Testis (tissue), 3 donors: ENCODE measurements around the gene CNTN6. TPM values are rescaled to one million over a fixed set of nuclear protein-coding genes. Genes with fewer than 3 reads are reported as not detected.

ENCODE experiments used
- DNase-seq: peaks from one replicate; pipeline ENCODE4 v3.0.0-alpha.2; 2019
- H3K27ac ChIP-seq, 2 donors: fragments of 200-600 bp; sonication (generic); one replicate each; pipeline ENCODE4 v1.5.1; 2019
- H3K27me3 ChIP-seq: fragments of 200-600 bp; sonication (generic); one replicate; pipeline ENCODE4 v1.5.1; 2019
- H3K36me3 ChIP-seq: fragments of 200-600 bp; sonication (generic); one replicate; pipeline ENCODE4 v1.5.1; 2017; ENCODE audit warnings: low read depth; ENCODE audit errors: missing control alignments
- H3K4me1 ChIP-seq: fragments of 200-600 bp; sonication (generic); one replicate; pipeline ENCODE4 v1.5.1; 2019
- H3K4me3 ChIP-seq, 2 donors: fragments of 200-600 bp; sonication (generic); one replicate each; pipeline ENCODE4 v1.5.1; 2017 to 2019
- H3K9me3 ChIP-seq: fragments of 200-600 bp; sonication (generic); one replicate; pipeline ENCODE4 v1.5.1; 2017
- CTCF ChIP-seq, 3 experiments: fragments of 450-650 bp in 2 of 3; fragments of 200-600 bp in 1 of 3; sonication (generic) in 1 of 3; IDR thresholded peaks; one replicate each; pipeline ENCODE4 v1.5.1; 2016 to 2019; ENCODE audit warnings: antibody characterized with exemption in 3 of 3, mild to moderate bottlenecking in 2 of 3, moderate library complexity in 1 of 3
- POLR2A ChIP-seq: fragments of 450-650 bp; IDR thresholded peaks from one replicate; pipeline ENCODE4 v1.6.1; 2017; ENCODE audit warnings: antibody characterized with exemption, mild to moderate bottlenecking, moderate library complexity
- WGBS, 2 donors: methylation state at CpG; one replicate each; pipeline ENCODE4 v1.1.5; 2018; 5-methylcytosine and 5-hydroxymethylcytosine counted together
- intact Hi-C: fragments of 100-400 bp; cut with DNase I; formaldehyde crosslinking; loops from one replicate; pipeline ENCODE4 v1.15.1; 2023; ENCODE audit warnings: low total_unique reads
- polyA plus RNA-seq: library from polyadenylated mRNA; stranded (reverse); fragments of 350-450 nt; fragmentation: Illumina TruSeq; extraction: RNeasy Lipid Tissue Mini Kit (QIAGEN cat#74804); gene quantifications from one replicate; pipeline ENCODE4 v1.2.3, GENCODE V29; 2014; ENCODE audit warnings: low read depth, low replicate concordance; ENCODE audit not compliant: insufficient read depth
- total RNA-seq, 2 donors: library from RNA; depleted of rRNA; stranded (reverse); fragments of >200 nt; gene quantifications; one replicate each; pipeline ENCODE4 v1.2.3, GENCODE V29; 2016

CNTN6 gene
- total and polyA plus RNA-seq, 3 donors from 2014 or later = 0.22 to 0.74 (median 0.31) TPM

- H3K27ac ChIP-seq = no peak overlapping the region
Observed at GRCh38 chr3:1394188-1394587, 301.4 kb downstream of the CNTN6 start.

GRCh38 chr3:1400571-1400970 lies 307.7 kb downstream of the CNTN6 start:
- Histone ChIP-seq H3K27me3 (no peaks in the 10 kb centered on the region), H3K9me3 (no peaks in the 10 kb centered on the region), H3K27ac (no peak overlapping the region), H3K4me3 (no peak overlapping the region), H3K4me1 (no peaks in the 10 kb centered on the region), H3K36me3 (no peaks in the 10 kb centered on the region)
- intact Hi-C loops = no loop called here
- 56 to 57% methylated on average over 3 of the region's 3 CpGs for WGBS, 2 donors
- no peak for TF ChIP-seq CTCF (IDR thresholded peaks at IDR 0.05)
- TF ChIP-seq POLR2A = no peak
- DNase-seq = no peak

More at GRCh38 chr3:1394188-1394587, 301.4 kb downstream of the CNTN6 start:
- DNase-seq = no peak
- TF ChIP-seq CTCF (IDR thresholded peaks at IDR 0.05) = no peak
- TF ChIP-seq POLR2A = no peak
- H3K27me3 ChIP-seq = no peaks in the 10 kb centered on the region
- intact Hi-C loops = no loop called here
- no peak overlapping the region for H3K4me3 ChIP-seq
- 84 to 90% methylated on average over 9 to 19 of the region's 19 CpGs for WGBS, 2 donors
- H3K36me3 ChIP-seq = no peaks in the 10 kb centered on the region
- no peaks in the 10 kb centered on the region for H3K9me3 ChIP-seq
- no peaks in the 10 kb centered on the region for H3K4me1 ChIP-seq

- TF ChIP-seq POLR2A = no peak
- TF ChIP-seq CTCF (IDR thresholded peaks at IDR 0.05) = no peak
- WGBS, 2 donors = 55 to 61% methylated on average over 2 of the region's 2 CpGs
- H3K9me3 ChIP-seq = no peaks in the 10 kb centered on the region
- H3K36me3 ChIP-seq = no peaks in the 10 kb centered on the region
- no peaks in the 10 kb centered on the region for H3K27me3 ChIP-seq
- H3K4me3 ChIP-seq = no peak overlapping the region
- DNase-seq = no peak
- H3K27ac ChIP-seq = no peak overlapping the region
- intact Hi-C loops = no loop called here
- H3K4me1 ChIP-seq = no peaks in the 10 kb centered on the region
Observed at GRCh38 chr3:1404270-1404962, 311.6 kb downstream of the CNTN6 start.

DNA sequence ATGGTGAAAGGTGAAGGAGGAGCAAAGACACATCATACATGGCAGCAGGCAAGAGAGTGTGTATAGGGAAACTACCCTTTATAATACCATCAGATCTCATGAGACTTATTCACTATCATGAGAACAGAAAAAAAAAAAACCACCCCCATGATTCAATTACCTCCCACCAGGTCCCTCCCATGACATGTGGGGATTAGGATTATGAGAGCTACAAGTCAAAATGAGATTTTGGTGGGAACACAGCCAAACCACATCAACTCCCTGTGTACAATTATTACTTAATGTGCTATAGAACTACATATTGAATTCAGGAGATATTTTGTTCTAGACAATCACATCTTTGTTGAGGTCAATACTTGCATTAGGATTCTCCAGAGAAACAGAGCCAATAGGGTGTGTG lies 313.4 kb downstream of the CNTN6 start:
- Histone ChIP-seq H3K36me3 (no peaks in the 10 kb centered on the region), H3K4me1 (no peaks in the 10 kb centered on the region), H3K4me3 (no peak overlapping the region), H3K27me3 (no peaks in the 10 kb centered on the region), H3K27ac (no peak overlapping the region), H3K9me3 (no peaks in the 10 kb centered on the region)
- intact Hi-C loops = no loop called here
- TF ChIP-seq POLR2A (no peak), CTCF (IDR thresholded peaks at IDR 0.05) (no peak)
- no peak for DNase-seq

DNA sequence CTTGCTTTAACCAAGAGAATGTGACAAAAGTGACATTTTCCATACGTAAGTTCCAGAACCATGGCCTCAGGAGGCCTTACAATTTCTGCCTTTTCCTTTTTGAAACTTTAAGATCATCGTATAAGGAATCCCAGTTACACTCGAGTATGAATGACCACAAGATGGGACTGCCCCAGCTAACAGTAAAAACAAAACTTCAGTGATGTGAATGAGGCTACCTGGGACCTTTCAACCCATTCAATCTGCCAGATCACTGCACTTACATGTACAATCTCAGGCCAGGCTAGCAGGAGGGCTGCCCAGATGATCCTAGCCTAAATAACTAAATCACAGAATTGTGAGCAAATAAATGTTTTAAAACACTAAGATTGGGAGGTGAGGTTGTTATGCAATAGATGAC lies 328.8 kb downstream of the CNTN6 start:
- Histone ChIP-seq H3K36me3 (no peaks in the 10 kb centered on the region), H3K4me1 (no peaks in the 10 kb centered on the region), H3K27me3 (no peaks in the 10 kb centered on the region), H3K4me3 (no peak overlapping the region), H3K9me3 (no peaks in the 10 kb centered on the region), H3K27ac (no peak overlapping the region)
- DNase-seq = no peak
- intact Hi-C loops = no loop called here
- TF ChIP-seq POLR2A = no peak
- no peak for TF ChIP-seq CTCF (IDR thresholded peaks at IDR 0.05)
- WGBS, 2 donors = 81 to 93% methylated on average over 3 of the region's 3 CpGs
